NB4 (cell line): ENCODE results near the gene NRP2.
A peak's percentile ranks its signal among the peaks of the same experiment; 100 is the strongest.

Experiments used
- DNase-seq: peaks from one replicate; pipeline ENCODE4 v3.0.0; 2010; ENCODE audit warnings: low read depth
- H3K4me3 ChIP-seq: one replicate; pipeline ENCODE4 v1.5.1; 2011; ENCODE audit warnings: mild to moderate bottlenecking, low read depth, low read length, moderate library complexity
- CTCF ChIP-seq: IDR thresholded peaks from one replicate; pipeline ENCODE4 v1.5.1; 2012; ENCODE audit warnings: low read depth, low read length
- MYC ChIP-seq: IDR thresholded peaks from 2 replicates; pipeline ENCODE4 v1.6.1; 2011; ENCODE audit warnings: low read depth, low read length
- POLR2A ChIP-seq: IDR thresholded peaks from 2 replicates; pipeline ENCODE4 v1.6.1; 2011; ENCODE audit warnings: mild to moderate bottlenecking; ENCODE audit not compliant: insufficient read length; ENCODE audit errors: extremely low read depth
- TF ChIP-seq, protein P1 (sequence below): IDR thresholded peaks from 2 replicates; pipeline ENCODE4 v1.6.1; 2011; ENCODE audit warnings: low read depth, low read length

The NRP2 gene

GRCh38 chr2:205678541-205679142 lies 3.7 kb upstream of the NRP2 start:
- no peak for DNase-seq
- H3K4me3 ChIP-seq = no peak overlapping the region
- no peak for TF ChIP-seq POLR2A
- no peak for TF ChIP-seq CTCF
- no peak for TF ChIP-seq MYC
- TF ChIP-seq, protein P1, sequence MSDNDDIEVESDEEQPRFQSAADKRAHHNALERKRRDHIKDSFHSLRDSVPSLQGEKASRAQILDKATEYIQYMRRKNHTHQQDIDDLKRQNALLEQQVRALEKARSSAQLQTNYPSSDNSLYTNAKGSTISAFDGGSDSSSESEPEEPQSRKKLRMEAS = no peak

GRCh38 chr2:205679410-205680009 lies 2.8 kb upstream of the NRP2 start:
- DNase-seq = no peak
- no peak overlapping the region for H3K4me3 ChIP-seq
- TF ChIP-seq, protein P1 = no peak
- TF ChIP-seq POLR2A = no peak
- TF ChIP-seq CTCF = no peak
- no peak for TF ChIP-seq MYC

DNA sequence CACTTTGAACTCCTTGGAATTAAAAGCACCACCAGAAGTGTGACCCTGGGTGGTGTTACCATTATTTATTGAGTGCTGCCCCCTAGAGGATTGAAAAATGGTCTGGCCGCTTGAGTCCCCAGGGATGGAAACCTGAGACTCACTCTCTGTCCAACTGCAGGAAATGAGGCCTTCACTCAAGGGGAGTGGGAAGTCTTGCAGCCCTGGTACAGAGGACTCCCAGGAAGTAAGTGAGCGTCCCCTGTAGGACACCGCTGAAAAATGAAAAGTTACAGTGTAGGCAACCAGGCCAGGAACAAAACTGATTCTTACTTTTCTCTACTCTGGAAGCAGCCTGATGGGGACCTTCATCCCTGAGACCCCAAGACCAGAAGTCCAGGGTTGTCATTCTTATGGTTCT lies 2.2 kb upstream of the NRP2 start:
- H3K4me3 ChIP-seq = no peak overlapping the region
- TF ChIP-seq POLR2A (no peak), MYC (0 out of 2 replicates have a peak, but pooled peaks have one; percentile 26), CTCF (peak; percentile 59)
- TF ChIP-seq, protein P1 = 0 out of 2 replicates have a peak, but pooled peaks have one; percentile 19
- peak; percentile 91 for DNase-seq

DNA sequence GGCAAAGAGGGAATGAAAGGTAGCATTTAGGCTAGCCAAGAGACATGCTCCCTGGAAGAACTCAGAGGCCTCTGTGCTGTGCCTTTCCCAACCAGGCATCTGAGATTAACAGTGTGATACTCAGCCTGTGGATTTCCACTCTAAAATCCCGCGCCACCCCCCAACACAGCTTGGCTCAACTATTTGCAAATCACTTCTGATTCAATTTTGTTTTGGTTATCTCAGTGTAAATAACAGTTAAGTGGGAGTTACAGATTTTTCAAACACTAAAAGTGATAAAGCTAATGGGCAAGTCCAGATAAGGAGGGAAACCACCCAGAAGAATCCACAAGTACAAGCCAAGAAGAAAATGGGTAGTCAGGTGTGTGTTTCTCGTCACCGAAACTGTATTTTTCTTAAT lies 1.4 kb upstream of the NRP2 start:
- no peak for DNase-seq
- TF ChIP-seq, protein P1 = no peak
- no peak for TF ChIP-seq POLR2A
- TF ChIP-seq CTCF = no peak
- TF ChIP-seq MYC = no peak
- H3K4me3 ChIP-seq = no peak overlapping the region

- H3K4me3 ChIP-seq = no peak overlapping the region
- no peak for DNase-seq
- no peak for TF ChIP-seq POLR2A
- TF ChIP-seq, protein P1 = no peak
- TF ChIP-seq MYC = no peak
- TF ChIP-seq CTCF = no peak
These were observed 681 bp upstream of the NRP2 start for GRCh38 chr2:205681401-205682238.
